ENCODE measurements around the gene AEN.
"Not testable (repeated sequence)": the region's sequence is repeated elsewhere in the genome, so short reads cannot be mapped to it uniquely, and the experiment has no call there.

DNA sequence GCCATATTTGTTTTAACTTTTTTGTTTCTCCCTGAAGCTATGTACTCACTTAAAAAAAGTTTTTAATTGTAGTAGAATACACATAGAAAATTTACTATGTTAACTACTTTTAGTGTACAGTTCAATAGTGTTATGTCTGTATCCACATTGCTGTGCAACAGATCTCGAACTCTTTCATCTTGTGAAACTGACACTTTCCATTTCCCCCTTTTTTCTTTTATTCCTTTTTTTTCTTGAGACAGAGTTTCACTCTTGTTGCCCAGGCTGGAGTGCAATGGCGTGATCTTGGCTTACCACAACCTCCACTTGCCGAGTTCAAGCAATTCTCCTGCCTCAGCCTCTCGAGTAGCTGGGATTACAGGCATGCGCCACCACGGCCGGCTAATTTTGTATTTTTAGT, 11.7 kb downstream of the AEN start:
- TF ChIP-seq, protein P1, sequence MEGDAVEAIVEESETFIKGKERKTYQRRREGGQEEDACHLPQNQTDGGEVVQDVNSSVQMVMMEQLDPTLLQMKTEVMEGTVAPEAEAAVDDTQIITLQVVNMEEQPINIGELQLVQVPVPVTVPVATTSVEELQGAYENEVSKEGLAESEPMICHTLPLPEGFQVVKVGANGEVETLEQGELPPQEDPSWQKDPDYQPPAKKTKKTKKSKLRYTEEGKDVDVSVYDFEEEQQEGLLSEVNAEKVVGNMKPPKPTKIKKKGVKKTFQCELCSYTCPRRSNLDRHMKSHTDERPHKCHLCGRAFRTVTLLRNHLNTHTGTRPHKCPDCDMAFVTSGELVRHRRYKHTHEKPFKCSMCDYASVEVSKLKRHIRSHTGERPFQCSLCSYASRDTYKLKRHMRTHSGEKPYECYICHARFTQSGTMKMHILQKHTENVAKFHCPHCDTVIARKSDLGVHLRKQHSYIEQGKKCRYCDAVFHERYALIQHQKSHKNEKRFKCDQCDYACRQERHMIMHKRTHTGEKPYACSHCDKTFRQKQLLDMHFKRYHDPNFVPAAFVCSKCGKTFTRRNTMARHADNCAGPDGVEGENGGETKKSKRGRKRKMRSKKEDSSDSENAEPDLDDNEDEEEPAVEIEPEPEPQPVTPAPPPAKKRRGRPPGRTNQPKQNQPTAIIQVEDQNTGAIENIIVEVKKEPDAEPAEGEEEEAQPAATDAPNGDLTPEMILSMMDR (IDR thresholded peaks at IDR 0.05): not testable (repeated sequence)
- TF ChIP-seq POLR2AphosphoS5 (IDR thresholded peaks at IDR 0.05; ENCODE audit: insufficient read depth in 1 of 2, low read depth in 1 of 2); POLR2A (IDR thresholded peaks at IDR 0.05): not testable (repeated sequence)
